ENCODE results near the gene CLEC1B.

DNA sequence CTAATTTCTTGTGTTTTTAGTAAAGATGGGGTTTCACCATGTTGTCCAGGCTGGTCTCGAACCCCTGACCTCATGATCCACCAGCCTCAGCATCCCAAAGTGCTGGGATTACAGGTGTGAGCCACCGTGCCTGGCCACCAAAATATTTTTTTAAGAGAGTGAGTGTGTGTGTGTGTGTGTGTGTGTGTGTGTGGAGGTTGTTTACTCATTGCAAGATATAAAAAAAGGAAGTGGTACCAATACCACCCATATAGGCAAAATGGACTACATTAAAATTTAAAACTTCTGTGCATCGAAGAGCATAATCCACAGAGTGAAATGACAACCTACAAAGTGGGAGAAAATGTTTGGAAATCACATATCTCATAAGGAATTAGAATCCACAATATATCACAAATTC lies 51.2 kb downstream of the CLEC1B start:
- no peak for TF ChIP-seq SP1 (IDR thresholded peaks at IDR 0.05)
- no peak for TF ChIP-seq L3MBTL2 (conservative IDR thresholded peaks at IDR 0.05)
- TF ChIP-seq ELF4 (IDR thresholded peaks at IDR 0.05) = no peak
- no peak for TF ChIP-seq ZNF384 (IDR thresholded peaks at IDR 0.05)
- no peak for TF ChIP-seq FOXA1 (IDR thresholded peaks at IDR 0.05)
- no peak for TF ChIP-seq BHLHE40 (IDR thresholded peaks at IDR 0.05; ENCODE audit: borderline replicate concordance)
- no peak for TF ChIP-seq FOXK2 (IDR thresholded peaks at IDR 0.05)
- no peak for TF ChIP-seq ARNT (IDR thresholded peaks at IDR 0.05)
- TF ChIP-seq SUZ12 (IDR thresholded peaks at IDR 0.05) = no peak
- no peak for TF ChIP-seq CTBP1 (IDR thresholded peaks at IDR 0.05; ENCODE audit: borderline replicate concordance)
- no peak for TF ChIP-seq NFRKB (IDR thresholded peaks at IDR 0.05)
- no peak for TF ChIP-seq LEF1 (IDR thresholded peaks at IDR 0.05; ENCODE audit: borderline replicate concordance)
- TF ChIP-seq FOXM1 (IDR thresholded peaks at IDR 0.05; ENCODE audit: borderline replicate concordance) = no peak
- no peak for TF ChIP-seq PKNOX1 (IDR thresholded peaks at IDR 0.05)
